GM12874 (cell line): ENCODE results near the gene TMEM184A.

Experiments used
- TF ChIP-seq, protein P1 (sequence below): IDR thresholded peaks from 2 replicates; pipeline ENCODE4 v1.5.1; 2011; ENCODE audit warnings: low read depth, mild to moderate bottlenecking, control low read depth, low read length, moderate library complexity; ENCODE audit not compliant: insufficient read depth

TMEM184A gene

DNA sequence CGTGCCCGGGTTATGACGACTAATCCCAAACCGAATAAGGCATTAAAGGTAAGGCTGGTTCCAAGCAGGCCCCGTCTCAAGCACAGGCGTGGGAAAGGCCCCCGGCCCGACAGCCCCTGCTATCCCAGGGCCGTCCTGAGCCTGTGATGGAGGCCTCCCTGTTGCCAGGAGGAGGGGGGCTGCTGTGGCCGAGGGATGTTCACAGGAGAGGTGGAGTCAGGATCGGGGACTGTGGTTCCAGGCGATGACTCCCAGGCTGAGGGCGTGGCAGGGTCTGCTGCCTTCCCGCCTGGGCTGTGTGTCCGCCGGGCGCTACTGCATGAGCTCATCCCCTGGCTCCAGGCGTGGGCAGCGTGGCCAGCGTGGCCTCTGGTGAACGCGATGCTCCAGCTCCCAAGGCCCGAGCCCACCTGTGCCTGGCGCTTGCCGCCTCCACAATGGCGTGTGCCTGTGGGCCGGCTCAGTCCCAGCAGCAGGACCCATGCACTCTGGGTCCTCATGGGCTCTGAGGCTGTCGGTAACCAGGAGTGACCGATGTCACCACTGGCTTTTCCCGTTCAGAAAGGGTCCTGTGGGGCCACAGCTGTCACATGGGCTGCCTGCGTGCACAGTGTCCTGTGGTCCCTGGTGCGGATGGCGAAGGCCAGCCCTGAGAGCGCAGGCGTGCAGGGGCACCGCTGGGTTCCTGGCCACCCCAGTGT lies 16.7 kb downstream of the TMEM184A start:
- TF ChIP-seq, protein P1, sequence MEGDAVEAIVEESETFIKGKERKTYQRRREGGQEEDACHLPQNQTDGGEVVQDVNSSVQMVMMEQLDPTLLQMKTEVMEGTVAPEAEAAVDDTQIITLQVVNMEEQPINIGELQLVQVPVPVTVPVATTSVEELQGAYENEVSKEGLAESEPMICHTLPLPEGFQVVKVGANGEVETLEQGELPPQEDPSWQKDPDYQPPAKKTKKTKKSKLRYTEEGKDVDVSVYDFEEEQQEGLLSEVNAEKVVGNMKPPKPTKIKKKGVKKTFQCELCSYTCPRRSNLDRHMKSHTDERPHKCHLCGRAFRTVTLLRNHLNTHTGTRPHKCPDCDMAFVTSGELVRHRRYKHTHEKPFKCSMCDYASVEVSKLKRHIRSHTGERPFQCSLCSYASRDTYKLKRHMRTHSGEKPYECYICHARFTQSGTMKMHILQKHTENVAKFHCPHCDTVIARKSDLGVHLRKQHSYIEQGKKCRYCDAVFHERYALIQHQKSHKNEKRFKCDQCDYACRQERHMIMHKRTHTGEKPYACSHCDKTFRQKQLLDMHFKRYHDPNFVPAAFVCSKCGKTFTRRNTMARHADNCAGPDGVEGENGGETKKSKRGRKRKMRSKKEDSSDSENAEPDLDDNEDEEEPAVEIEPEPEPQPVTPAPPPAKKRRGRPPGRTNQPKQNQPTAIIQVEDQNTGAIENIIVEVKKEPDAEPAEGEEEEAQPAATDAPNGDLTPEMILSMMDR, result no peak

DNA sequence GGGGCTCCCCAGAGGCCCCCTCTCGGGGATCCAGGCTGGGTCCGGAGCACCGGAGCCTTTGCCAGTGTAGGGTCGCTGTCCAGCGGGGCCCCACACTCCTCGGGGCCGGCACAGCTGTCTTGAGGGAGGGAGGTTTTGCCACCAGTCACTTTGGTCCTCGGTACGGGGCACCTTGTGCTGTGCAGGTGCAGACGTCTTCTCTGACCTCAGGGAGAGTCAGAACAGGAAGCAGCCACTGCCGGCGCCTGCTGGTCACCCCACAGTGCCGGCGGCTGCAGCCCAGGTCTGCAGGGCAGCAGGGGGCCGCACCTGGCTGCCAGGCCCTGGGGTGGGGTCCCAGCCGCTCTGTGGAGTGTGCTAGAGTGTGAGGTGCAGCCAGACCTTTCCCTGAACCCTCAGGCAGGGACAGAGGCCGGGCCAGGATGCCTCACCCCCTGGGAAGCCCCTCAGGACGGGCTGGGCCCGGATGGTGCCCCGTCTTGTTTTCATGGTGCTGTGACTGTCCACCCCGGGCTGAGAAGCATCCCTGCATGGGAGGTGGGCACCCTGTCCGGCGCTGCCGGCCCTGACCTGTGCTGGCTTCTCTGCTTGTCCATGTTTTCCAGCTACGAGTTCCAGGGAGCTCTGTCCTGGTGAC lies 17.3 kb downstream of the TMEM184A start:
- TF ChIP-seq, protein P1, result no peak

DNA sequence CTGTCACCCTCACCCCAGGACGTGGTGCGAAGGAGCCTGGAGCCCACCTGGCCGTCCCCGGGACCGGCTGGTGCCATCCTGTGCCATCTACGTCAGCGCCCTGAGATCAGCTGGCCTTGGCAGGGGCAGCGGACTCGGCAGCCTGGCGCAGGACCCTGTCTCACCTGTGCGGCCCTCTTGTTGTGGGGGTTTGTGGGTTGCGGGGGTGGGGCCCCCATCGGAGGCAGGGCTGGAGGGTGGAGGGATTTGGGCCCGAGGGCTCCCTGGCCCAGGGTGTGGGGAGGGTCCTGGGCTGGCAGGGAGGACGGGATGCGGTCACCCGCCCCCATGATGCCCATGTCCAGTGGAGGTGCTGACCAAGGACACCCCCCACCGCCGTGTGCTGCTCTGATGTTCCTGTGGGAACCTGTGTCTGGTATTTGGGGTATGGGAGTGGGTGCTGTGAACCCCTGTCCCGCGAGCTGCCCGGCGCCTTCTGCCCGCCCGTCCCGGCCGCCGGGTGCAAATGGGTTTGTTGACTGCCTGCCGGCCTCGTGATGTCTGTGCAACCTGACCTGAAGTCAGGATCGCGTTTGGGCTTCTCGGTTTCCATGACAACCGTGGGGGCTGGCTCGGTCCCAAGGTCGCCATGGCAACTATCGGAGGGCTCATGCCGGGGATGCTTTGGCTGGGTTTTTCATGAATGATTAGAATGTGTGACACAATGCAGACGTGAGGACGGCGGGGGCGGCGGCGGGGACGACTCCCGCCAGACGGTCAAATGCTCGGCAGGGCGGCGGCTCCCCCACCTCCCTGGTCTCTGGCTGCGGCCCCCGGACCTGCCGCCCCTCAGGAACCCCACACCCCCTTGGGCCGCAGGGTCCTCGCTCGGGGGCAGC lies 18.2 kb downstream of the TMEM184A start:
- TF ChIP-seq, protein P1, result no peak

DNA sequence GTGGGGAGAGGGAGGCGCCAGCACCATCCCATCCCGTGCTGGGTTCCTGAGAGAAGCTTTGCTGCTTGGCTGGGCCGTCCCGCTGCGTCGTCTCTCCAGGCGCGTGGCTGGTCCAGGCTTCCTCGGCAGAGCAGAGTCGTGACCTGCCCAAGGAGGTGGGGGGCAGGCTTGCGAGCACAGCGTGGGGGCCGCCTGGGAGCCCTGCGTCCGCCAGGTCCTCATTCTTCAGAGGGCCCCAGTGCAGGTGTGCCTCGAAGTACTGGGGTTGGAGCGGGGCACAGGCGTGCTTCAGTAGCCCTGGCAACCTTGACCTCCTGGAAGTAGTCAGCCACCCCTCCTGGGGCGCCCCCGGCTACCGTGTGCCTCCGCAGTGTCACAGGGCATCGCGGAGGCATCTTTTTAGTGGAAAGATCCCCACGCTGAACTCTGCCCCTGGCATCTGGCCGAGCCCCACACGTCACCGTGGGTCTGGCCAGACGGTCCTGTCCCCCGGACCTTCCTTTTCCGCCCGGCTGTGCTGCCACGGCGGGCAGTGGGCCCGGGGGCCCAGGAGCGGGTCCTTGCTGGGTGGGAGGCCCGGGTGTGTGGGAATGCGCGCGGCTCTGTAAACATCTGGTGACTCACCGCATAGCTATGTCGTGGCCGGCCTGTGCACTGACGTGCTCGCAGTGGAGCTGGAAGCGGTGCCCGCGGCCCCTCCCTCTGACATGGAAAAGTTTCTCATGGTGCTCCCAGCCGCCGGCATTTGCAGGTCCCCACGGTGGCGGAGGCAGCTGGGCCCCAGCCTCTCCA lies 19.1 kb downstream of the TMEM184A start:
- TF ChIP-seq, protein P1, result no peak

DNA sequence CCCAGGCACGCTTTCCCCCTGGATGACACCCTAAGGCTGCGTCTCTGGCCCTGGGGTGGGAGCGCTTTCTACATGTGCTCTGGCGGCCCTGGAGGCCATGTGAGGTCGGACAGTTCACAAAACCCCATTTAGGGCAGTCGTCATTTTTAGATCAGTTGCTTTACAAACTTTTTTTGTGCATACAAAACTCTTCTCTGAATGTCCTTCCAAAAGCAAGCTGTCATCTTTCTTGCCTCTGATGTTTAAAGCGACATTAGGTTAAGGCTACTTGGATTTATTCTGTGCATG lies 19.6 kb downstream of the TMEM184A start:
- TF ChIP-seq, protein P1, result no peak

DNA sequence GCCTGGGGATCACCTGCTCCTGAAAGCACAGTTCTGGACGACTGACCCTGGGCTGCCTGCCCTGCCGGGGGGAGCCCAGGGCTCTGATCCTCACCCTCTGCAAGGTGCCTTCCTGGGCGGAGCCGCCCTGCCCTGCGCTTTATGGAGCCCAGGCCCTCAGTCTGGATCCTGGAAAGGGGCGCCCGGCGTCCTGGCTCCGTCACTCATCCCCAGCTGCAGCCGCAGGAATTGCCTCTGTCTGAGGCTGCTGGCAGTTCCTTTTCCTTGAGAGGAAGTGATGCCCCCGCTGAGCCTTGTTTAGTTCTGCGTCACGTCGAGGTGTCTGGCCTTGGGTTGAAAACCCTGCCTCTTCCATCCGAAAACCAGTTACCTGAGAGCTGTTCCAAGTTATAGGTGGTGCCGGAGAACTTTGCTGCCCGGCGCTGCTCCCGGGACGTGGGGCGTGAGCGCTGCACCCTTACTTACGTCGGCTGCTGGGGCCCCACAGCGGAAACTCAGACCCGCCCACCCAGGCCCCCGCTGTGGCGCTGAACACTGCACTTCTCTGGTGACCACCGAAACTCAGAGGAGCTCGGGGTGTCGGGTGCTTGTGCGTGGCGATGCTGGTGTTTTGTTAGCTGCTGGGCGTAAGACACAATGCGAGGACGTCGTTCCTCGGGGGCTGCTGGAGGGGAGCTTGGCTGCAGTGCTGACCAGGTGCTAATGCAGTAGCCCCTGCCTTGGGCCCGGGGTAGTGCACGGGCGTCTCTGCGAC lies 20.1 kb downstream of the TMEM184A start:
- TF ChIP-seq, protein P1, result no peak
